ENCODE measurements around the gene RBM6. TPM values are rescaled to one million over a fixed set of nuclear protein-coding genes. Genes with fewer than 3 reads are reported as not detected.

The RBM6 gene
- total and polyA plus RNA-seq, 10 donors: 104 to 320 (median 154) TPM

GRCh38 chr3:49937090-49937489, 2.9 kb upstream of the RBM6 start:
- H3K4me1 ChIP-seq: peaks cover 4 to 40% (median 23%) of the 10 kb centered on the region in 6 donors
- DNase-seq: no peak

GRCh38 chr3:49940667-49941249, 808 bp downstream of the RBM6 start:
- 5 to 11% (median 7%) methylated on average over 23 of the region's 23 CpGs for WGBS, 5 donors
- no peaks in the 10 kb centered on the region for H3K27me3 ChIP-seq (replicated peaks in 1 of 7)
- H3K4me1 ChIP-seq: peaks cover 10 to 65% (median 40%) of the 10 kb centered on the region in 6 donors
- DNase-seq: no peak
- peak overlapping the region; percentile 81 to 99 (median 96) for H3K27ac ChIP-seq
- H3K36me3 ChIP-seq: peaks cover 0 to 20% (median 0%) of the 10 kb centered on the region in 6 donors
- H3K9me3 ChIP-seq: no peaks in the 10 kb centered on the region
- H3K4me3 ChIP-seq: peak overlapping the region; percentile 50 to 92 (median 72)
- intact Hi-C loops (cut with DNase I; ENCODE audit: low total_unique reads): no loop called here
- peak in 1 of 3 donors; percentile 13 for TF ChIP-seq POLR2A (IDR thresholded peaks at IDR 0.05)
- TF ChIP-seq CTCF (IDR thresholded peaks at IDR 0.05 in 8 of 11, conservative IDR thresholded peaks at IDR 0.05 in 3 of 11): no peak

More at GRCh38 chr3:49937090-49937489, 2.9 kb upstream of the RBM6 start:
- no peak overlapping the region for H3K4me3 ChIP-seq
- H3K9me3 ChIP-seq: no peaks in the 10 kb centered on the region
- no peak for TF ChIP-seq POLR2A (IDR thresholded peaks at IDR 0.05)
- no peak for TF ChIP-seq POLR2AphosphoS5 (IDR thresholded peaks at IDR 0.05)
- TF ChIP-seq CTCF (IDR thresholded peaks at IDR 0.05 in 8 of 11, conservative IDR thresholded peaks at IDR 0.05 in 3 of 11): no peak
- H3K36me3 ChIP-seq: no peaks in the 10 kb centered on the region
- H3K27me3 ChIP-seq (replicated peaks in 1 of 7): no peaks in the 10 kb centered on the region
- WGBS, 5 donors: 23 to 61% (median 33%) methylated on average over 3 of the region's 3 CpGs
- intact Hi-C loops (cut with DNase I; ENCODE audit: low total_unique reads): no loop called here
- peak overlapping the region in 3 of 8 donors; percentile 8 to 47 (median 45) for H3K27ac ChIP-seq

GRCh38 chr3:49942651-49943050, 2.7 kb downstream of the RBM6 start:
- H3K27me3 ChIP-seq (replicated peaks in 1 of 7): no peaks in the 10 kb centered on the region
- no peaks in the 10 kb centered on the region for H3K9me3 ChIP-seq
- peak overlapping the region in 5 of 8 donors; percentile 12 to 32 (median 26) for H3K27ac ChIP-seq
- no peak for DNase-seq
- WGBS, 5 donors: 34 to 65% (median 58%) methylated on average over 2 of the region's 2 CpGs
- H3K4me1 ChIP-seq: peaks cover 13 to 74% (median 54%) of the 10 kb centered on the region in 6 donors
- TF ChIP-seq POLR2AphosphoS5 (IDR thresholded peaks at IDR 0.05): no peak
- TF ChIP-seq POLR2A (IDR thresholded peaks at IDR 0.05): no peak
- no peak for TF ChIP-seq CTCF (IDR thresholded peaks at IDR 0.05 in 8 of 11, conservative IDR thresholded peaks at IDR 0.05 in 3 of 11)
- intact Hi-C loops (cut with DNase I; ENCODE audit: low total_unique reads): no loop called here
- H3K4me3 ChIP-seq: no peak overlapping the region
- H3K36me3 ChIP-seq: peaks cover 0 to 29% (median 2%) of the 10 kb centered on the region in 6 donors

- no peaks in the 10 kb centered on the region for H3K9me3 ChIP-seq
- no peak overlapping the region for H3K4me3 ChIP-seq
- peaks cover 6 to 73% (median 31%) of the 10 kb centered on the region in 6 donors for H3K4me1 ChIP-seq
- H3K36me3 ChIP-seq: peaks cover 0 to 20% (median 0%) of the 10 kb centered on the region in 6 donors
- WGBS, 5 donors: 93 to 98% (median 95%) methylated on average over 6 of the region's 6 CpGs
- intact Hi-C loops (cut with DNase I; ENCODE audit: low total_unique reads): no loop called here
- no peak overlapping the region for H3K27ac ChIP-seq
- DNase-seq: no peak
- TF ChIP-seq POLR2A (IDR thresholded peaks at IDR 0.05): no peak
- no peak for TF ChIP-seq POLR2AphosphoS5 (IDR thresholded peaks at IDR 0.05)
- no peak for TF ChIP-seq CTCF (IDR thresholded peaks at IDR 0.05 in 8 of 11, conservative IDR thresholded peaks at IDR 0.05 in 3 of 11)
- no peaks in the 10 kb centered on the region for H3K27me3 ChIP-seq (replicated peaks in 1 of 7)
Observed at GRCh38 chr3:49952924-49953323, 13.0 kb downstream of the RBM6 start.
